CD4-positive, alpha-beta T cell treated with Interleukin-21 for 1 hour (primary cell): Measurements from ENCODE around the gene ANKRD37.
"Not testable (repeated sequence)": the region's sequence is repeated elsewhere in the genome, so short reads cannot be mapped to it uniquely, and the experiment has no call there.

ENCODE experiments used
- DNase-seq: peaks from one replicate; pipeline ENCODE4 v3.0.0-alpha.2; 2020

The ANKRD37 gene, protein sequence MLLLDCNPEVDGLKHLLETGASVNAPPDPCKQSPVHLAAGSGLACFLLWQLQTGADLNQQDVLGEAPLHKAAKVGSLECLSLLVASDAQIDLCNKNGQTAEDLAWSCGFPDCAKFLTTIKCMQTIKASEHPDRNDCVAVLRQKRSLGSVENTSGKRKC

GRCh38 chr4:185396724-185397385 is at the start of gene ANKRD37:
Gene ANKRD37, plus strand, starts transcription at chr4:185396841. Its CDS starts 83 bp downstream, at chr4:185396924.
- DNase-seq, result no peak

- DNase-seq, result no peak
These were observed 49.6 kb upstream of the ANKRD37 start for GRCh38 chr4:185346975-185347601.

DNA sequence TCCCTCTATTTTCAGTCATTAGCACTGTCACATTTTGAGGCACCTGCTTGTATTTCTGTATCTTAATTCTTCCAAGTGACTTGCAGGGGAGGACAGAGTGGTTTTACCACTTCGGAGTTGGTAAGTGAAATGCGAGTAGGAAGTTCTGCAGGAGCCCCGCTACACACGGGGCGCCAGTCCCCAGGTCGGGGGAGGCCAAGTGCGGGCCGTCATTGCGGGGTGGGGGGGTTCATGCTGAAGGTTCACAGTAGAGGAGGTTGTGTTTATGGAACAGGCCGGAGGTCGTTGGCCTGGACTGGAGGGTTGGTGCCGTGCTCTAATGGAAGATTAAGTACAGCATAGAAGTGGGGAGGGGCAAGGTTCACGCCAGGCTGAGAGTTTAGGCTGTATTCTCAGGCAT is 45.0 kb upstream of the ANKRD37 start:
- DNase-seq, result no peak

GRCh38 chr4:185352202-185352601 is 44.4 kb upstream of the ANKRD37 start:
- no peak for DNase-seq

DNA sequence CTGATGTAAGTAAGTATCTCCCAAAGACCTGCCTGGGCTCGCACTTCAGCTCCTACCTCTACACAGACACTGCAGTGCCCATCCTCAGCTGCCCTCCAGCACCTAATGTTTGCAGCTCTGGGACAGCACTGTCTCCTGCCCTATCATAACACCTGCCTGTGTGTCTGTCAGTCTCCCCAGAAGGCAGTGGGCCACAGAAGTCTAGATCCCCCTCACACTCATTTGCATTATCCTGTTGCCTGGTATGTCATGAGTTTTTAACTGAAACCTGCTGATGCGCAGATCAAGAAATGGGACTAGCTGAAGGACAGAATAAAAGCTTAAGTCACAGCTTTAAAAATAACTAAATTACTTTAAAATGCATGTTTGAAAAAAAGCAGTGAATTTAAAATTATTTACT is 43.9 kb upstream of the ANKRD37 start:
- no peak for DNase-seq

GRCh38 chr4:185357211-185357610 is 39.4 kb upstream of the ANKRD37 start:
- DNase-seq, result no peak

DNA sequence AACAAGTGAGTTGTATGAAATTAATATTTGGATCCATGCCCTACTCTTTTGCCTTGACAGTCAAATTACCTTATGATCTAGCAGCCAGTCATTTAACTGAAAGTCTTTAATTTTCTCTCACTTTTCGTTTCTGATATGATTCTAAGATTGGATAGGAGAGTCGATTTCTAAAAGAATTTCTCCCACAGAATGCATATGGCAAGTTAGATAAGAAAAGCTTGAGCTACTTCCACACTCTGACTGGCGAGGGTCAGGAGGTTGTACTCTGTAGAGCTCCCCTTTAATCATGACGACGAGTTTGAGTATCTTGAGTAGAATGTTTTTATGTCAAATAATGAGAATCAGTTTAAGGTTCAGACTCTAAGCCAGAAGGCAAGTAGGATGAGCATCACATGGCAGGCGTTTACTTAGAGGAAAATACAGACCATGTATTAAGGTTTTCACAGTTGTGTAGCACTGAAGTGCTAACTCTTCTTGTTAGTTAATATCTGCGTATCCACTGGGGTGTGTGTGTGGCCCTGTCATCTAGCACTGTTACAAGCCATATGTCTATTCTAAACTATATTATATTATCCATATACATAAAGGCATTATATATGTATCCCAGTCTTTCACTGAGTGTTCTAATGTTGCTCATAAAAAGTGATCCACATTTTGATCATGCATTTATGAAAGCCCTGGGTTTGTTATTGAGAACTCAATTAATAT is 38.8 kb upstream of the ANKRD37 start:
- no peak for DNase-seq

- DNase-seq, result no peak
These were observed 38.1 kb upstream of the ANKRD37 start for GRCh38 chr4:185358514-185358913.

DNA sequence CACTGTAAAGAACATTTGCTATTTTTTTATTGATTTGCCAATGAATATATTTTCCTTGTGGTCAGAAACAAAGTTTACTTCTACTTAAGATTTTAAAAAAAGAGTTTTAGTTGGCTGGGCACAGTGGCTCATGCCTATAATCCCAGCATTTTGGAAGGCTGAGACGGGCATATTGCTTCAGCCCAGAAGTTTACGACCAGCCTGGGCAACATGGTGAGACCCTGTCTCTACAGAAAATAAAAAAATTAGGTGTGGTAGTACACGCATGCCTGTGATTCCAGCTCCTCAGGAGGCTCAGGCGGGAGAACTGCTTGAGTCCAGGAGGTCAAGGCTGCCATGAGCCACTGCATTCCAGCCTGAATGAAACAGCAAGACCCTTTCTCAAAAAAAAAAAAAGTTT is 37.7 kb upstream of the ANKRD37 start:
- DNase-seq, result no peak

DNA sequence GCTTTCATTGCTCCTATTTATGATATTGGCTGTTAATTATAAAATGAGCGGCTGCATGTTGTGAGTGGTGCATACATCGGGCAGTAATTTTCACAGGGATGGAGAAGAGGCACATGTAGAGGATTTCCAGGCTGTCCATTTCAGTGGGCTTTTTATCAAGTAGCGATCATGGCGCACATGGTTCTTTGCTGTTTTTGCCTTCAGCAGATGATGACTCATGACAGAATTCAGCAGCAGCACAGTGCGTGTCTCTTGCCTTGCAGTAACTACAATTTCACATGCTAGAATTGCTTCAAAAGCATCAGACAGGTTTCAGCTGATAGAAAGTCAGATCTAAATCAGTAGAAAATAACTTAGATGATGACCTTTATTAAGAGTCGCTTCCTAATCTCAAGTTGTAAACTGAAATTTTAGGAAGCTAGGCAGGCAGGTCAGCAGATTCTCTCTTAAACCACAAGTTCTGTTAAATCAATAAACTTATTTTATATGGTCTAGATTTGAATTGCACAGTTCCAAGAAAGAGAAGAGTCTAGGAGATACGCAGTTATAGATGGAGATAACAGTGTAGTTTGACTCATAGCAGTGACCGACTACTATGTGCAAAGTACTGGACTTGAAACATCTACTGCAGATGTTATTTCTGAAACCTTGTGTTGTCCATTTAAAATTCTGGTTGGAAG is 36.7 kb upstream of the ANKRD37 start:
- no peak for DNase-seq

GRCh38 chr4:185361872-185362271 is 34.8 kb upstream of the ANKRD37 start:
- DNase-seq, result no peak

DNA sequence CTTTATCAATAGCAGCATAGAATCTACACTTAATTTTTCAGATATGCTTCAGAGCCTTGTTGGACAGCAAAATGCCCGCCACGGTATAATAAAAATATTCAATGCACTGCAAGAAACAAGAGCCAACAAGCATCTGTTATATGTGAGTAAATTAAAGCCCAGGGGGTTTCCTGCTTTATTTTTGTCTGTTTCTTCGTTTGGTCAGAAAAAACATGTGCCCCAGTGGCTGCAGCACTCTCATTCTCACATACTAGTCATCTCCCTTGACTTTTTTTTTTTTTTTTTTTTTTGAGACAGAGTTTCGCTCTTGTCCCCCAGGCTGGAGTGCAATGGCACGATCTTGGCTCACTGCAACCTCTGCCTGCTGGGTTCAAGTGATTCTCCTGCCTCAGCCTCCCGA is 34.1 kb upstream of the ANKRD37 start:
- not testable (repeated sequence) for DNase-seq

DNA sequence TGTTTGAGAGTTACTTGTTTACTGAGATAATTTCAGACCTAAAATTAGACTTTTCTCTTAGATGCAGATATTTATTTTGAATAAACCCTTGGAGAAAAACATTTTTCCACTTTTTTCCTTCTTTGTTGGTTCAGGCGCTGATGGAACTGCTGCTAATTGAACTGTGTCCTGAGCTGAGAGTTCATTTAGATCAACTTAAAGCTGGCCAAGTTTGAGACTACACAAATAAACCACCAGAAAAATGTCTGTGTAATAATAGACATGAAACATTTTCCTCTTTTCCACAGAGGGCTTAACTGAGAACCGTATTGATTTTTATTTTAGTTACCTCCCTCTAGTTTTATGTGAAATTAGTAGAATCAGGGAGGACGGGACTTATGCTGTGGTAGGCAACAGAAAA is 33.4 kb upstream of the ANKRD37 start:
- no peak for DNase-seq

GRCh38 chr4:185364886-185365285 is 31.8 kb upstream of the ANKRD37 start:
- DNase-seq, result no peak

GRCh38 chr4:185369731-185370130 is 26.9 kb upstream of the ANKRD37 start:
- no peak for DNase-seq

DNA sequence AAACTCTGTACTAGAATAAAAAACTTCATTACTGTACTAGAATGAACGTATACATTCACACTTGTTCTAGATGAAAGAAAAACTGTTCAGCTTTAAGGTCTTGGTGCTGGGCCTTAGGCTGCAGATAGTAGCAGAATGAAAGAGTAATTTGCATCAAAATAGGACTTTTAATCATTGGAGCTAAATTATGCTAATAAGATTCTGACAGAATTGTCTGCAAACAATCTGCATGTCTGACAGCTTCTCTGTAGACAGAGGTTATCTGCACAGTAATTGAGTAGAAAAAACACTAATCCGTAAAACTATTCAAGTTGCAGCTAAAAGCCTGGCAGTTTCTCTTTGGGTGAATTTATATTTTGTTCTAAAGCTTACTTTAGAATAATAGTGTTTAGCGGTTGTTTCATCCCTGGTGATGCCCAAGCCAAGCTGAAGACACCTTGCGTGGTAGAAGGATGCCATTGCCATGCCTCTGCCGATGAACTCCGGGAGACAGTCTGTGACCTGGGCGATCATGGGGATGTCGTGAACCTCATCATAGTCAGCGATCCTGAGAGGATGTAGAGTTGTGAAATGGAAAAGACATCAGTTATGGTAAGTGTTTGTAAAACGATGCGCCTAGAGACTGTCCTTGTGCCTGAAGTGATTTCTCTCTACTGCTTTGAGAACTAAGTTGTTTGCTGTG is 26.2 kb upstream of the ANKRD37 start:
- no peak for DNase-seq

DNA sequence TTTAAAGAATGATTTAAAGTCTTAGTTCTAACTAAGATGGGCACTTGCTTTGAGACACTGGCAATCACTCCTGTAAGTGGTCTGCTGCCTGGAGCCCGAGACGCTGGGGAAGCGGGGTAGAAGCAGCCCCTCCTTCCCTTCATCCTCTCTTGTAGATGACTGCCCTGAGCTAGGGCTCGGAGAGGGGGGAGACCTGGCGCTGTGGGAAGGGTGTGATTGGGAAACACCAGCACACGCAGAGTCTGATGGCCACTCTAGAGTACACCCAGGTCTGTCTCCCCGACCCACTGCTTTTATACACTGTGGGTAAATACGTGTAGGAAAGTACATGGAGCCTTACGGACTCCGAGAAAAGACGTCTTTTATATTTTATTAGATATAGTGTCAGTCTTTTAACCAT is 24.9 kb upstream of the ANKRD37 start:
- DNase-seq, result no peak

DNA sequence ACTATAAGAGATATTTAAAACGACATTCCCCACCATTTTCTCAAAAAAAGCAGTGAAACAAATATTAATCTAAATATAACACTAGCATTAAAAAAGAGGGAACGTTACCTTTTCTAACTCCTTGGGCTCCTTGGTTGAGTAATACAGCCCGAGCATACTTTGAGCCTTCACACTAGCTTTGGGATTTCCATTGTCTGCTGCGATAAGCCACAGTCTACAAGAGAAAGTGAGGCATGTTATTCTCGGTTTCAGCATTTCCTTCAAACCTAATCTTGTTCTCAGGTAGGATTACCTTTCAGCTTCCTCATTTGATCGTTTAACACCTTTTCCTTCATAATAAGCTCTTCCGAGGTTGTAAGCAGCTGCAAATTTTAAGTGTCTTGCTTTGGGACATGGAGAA is 22.6 kb upstream of the ANKRD37 start:
- DNase-seq, result no peak

DNA sequence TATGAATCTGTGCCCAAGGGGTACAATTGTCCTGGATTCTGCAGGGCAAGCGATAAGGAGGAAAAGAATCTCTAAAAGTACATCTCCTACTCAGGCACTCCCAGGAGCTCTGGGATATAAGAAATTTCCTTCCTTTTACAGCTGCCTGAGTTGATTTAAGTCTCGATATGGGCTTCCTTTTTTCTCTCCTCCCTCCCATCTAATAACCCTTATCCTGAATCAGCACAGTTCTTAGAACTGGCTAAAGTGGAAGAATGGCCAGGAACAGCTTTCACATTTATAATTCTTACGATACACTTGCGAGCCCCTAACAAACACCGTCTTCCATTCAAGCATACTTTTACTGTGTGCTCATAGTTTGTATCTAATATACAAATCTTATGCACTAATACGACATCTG is 22.1 kb upstream of the ANKRD37 start:
- no peak for DNase-seq

- no peak for DNase-seq
These were observed 18.4 kb upstream of the ANKRD37 start for GRCh38 chr4:185378264-185378663.

DNA sequence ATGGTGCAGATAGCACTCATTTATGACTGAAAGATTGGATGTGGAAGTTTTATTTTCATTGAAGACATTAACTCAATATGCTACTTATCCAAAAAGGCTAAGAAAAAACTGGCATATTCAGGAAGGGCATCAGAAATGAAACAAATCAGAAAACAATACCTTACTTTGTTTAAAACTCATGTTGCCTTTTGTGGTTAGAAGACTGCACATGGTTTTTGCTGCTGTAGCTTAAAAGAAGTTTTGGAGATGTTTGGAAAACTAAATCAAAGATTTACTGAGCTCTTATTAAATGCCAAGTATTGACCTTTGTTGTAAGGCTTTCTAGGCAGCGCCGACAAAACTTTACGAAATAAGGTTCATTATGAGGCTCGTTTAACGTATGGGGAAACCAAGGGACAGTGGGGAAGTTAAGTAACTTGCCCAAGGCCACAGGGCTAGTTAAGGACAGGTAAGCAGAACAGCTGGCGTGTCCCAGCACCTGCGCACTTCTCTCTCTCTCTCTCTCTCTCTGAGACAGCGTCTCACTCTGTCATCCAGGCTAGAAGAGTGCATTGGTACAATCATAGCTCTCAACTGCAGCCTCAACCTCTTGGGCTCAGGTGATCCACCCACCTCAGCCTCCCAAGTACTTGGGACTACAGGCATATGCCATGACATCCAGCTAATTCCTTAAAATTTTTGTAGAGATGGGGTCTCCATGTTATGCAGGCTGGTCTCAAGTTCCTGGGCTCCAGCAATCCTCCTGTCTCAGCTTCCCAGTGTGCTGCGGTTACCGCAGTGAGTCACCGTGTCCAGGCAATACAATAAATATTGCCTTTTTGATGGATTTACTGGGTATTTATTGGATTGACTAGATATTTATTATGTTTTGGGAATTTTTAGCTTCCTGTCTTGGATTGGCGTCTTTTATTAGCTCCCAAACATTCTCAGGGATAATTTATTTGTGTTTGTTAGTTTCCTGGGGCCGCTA is 17.0 kb upstream of the ANKRD37 start:
- DNase-seq, result no peak

GRCh38 chr4:185380320-185380719 is 16.3 kb upstream of the ANKRD37 start:
- no peak for DNase-seq
